NCI-H187 treated with DMSO at 0.1 percent for 48 hours (cell line): ENCODE data around the gene TAMALIN.

ENCODE experiments used
- DNase-seq: peaks from one replicate; lab custom pipeline; 2025; lab: John Stamatoyannopoulos, UW

Gene TAMALIN

DNA sequence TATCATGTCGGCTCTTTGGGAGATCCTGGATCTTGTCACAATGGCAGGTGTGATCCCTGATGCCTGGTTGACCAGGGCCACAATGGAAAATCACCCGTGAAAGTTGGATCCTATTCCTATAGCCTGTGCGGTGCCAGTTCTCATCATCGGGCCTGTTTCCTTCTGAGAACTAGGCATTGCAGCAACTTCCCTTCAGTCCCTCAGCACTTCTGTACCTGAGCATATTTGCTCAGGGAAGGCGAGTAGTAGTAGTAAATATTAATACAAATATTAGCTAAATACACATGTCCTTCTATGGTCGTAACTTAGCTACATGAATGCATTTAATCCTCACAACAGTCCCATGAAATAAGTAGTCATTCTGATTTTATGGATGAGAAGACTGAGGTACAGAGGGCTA is 22.1 kb upstream of the TAMALIN start:
- no peak for DNase-seq

DNA sequence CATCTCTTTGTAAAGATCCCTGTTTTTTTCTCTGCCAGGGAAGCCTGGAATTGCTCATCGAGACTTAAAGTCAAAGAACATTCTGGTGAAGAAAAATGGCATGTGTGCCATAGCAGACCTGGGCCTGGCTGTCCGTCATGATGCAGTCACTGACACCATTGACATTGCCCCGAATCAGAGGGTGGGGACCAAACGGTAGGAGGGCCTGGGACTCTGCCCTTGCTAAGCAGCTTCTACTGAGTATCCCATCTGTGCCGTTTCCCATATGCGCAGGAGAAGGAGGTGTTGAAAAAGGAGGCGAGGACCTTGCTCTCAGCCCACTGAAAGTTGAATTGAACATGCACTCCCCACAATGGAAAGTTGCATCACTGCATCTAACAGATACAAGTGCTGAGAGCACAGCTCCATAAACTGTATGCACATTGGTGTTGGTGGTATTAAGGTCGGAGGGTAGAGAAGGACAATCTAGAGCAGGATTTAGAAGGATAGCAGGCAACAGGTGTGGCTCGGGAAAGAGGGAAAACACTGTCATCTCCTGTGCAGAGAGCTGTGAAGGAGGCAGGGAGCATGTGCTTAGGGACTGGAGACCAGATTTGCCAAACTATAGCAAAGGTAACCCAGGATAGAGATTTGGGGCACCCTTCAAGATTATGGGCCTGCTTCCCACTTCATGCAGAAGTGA is 21.5 kb upstream of the TAMALIN start:
- DNase-seq: no peak

GRCh38 chr12:51986834-51987233 is 19.9 kb upstream of the TAMALIN start:
- no peak for DNase-seq

DNA sequence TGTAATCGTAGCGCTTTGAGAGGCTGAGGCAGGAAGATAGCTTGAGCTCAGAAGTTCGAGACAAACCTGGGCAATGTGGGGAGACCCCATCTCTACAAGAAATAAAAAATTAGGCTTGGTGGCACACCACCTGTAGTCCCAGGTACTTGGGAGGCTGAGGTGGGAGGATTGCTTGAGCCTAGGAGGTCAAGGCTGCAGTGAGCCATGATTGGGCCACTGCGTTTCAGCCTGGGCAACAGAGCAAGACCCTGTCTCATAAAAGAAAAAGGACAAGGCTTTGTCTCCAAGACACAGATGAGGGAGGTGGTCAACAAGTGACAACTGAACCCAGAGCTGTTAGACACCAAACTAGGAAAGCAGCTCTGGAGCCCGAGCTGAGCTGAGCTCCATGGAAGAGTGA is 14.5 kb upstream of the TAMALIN start:
- DNase-seq: no peak

DNA sequence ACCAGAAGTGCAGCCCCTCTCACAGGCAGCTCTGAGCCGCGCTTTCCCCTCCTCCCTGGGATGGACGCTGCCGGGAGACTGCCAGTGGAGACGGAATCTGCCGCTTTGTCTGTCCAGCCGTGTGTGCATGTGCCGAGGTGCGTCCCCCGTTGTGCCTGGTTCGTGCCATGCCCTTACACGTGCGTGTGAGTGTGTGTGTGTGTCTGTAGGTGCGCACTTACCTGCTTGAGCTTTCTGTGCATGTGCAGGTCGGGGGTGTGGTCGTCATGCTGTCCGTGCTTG is 12.3 kb upstream of the TAMALIN start:
- DNase-seq: no peak

DNA sequence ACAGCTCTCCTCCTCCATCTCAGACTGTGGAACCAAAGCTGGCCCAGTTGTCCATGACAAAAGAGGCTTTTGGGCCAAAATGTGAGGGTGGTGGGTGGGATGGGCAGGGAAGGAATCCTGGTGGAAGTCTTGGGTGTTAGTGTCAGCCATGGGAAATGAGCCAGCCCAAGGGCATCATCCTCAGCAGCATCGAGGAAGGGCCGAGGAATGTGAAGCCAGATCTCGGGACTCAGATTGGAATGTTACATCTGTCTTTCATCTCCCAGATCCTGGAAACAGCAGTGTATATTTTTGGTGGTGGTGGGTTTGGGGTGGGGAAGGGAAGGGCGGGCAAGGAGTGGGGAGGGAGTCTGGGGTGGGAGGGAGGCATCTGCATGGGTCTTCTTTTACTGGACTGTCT is 11.8 kb upstream of the TAMALIN start:
- DNase-seq: no peak

- no peak for DNase-seq
Observed at GRCh38 chr12:51997136-51997535, 9.6 kb upstream of the TAMALIN start.

- no peak for DNase-seq
Observed at GRCh38 chr12:52003016-52003550, 3.7 kb upstream of the TAMALIN start.

DNA sequence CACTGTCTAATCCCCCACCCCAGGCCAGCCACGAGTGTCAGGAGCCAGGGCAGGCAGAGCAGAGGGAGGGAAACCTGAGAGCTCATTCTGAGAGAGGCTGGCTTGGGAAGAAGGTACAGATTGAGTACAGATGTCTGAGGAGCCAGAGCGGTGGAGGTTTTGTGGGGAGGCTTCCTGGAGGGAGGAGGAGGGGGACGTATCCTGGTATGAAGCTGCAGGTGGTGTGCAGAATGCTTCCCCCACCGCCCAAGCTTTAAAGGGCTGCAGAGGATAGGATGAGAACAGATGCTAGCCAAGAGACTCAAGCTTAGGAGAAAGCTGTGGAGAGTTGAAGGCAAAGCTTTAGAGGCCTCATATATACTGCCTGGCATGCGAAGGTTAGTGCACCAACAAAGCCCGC is 3.2 kb upstream of the TAMALIN start:
- DNase-seq: no peak

DNA sequence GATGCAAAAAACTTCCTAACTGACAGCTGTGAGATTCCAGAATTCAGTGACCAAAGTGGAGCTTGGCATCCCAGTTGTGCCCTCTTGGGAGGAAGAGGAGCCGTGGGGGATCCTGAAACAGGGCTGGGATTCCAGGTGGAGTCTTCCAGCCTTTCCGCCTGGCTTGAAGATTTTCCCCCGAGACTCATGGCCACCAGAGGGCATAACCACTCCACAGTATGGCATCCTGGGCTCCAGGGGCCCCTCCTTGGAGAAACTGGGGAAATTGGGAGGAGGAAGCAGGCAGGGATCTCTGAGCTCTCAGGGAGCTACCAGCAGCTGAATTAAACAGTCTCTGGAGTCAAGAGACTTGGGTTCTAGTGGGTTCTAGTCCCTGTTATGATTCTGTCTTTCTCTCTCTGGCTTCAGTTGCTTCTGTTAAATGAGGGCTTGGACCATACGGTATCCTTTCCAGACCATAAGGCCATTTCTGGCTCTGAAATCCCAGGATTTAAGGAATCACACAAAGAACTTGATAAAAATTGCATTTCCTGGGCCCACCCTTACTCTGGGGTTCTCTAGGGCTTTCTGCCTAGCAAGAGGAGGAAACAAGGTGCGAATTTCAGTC is 2.6 kb upstream of the TAMALIN start:
- DNase-seq: no peak

GRCh38 chr12:52005218-52005902 is 1.4 kb upstream of the TAMALIN start:
- no peak for DNase-seq

GRCh38 chr12:52005903-52006703 is 643 bp upstream of the TAMALIN start:
- no peak for DNase-seq

DNA sequence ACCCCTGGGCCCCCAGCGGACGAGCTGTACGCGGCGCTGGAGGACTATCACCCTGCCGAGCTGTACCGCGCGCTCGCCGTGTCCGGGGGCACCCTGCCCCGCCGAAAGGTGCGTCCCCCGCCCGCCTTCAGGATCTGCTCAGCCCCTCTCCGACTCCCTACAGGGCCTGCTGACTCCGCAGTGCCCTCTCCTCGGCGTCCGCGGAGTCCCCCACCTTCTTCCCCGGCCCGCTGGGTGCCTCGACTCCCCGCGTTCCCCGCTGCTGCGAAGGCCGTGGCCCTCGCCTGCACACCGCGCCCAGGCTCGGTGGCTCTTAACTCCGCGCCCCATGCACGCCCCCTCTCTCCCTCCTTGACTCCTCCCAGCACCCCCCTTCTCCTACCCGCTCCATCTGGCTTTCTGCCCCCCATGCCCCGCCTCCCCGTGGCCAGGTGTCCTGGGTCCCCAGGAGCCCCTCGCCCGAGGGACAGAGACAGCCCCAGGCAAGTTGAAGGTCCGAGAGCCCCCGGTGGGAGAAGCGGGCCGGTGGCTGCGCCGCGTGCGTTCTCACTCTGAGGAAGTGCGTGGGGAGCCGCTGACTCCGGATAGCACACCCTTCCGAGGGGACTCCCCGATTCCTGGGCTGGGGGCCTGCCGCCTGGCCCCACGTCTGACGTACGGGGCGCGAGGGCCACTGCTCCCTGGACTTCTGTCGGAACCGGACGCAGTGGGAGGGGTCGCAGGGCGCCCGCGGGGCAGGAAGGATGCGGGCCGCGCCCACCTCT is 594 bp downstream of the TAMALIN start:
- DNase-seq: no peak

DNA sequence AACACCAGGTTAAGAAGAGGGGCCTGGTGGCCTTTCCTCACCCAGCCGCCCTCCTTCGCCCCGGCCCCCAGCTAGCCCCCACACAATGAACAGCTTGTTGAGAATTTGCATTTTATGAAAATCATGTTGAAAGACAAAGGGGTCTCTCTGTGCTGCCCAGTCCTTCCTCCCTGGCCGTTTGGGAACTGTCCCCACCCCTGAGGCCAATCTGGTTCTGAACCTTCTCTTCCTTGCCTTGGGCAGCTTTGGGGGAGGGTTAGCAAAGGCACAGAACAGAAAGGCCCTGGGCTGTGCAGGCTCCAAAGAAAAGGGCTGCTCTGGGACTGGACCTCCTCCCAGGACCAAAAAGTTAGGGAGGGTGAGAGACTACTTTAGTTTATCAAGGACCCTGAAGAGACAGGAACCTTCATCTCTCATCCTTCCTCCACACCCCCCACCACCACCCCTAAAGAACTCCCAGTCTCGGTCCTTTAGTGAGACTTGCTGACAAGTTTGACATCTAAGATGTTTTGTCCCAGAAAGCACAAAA is 1.3 kb downstream of the TAMALIN start:
- no peak for DNase-seq

GRCh38 chr12:52009081-52009751 is 2.5 kb downstream of the TAMALIN start:
- no peak for DNase-seq

GRCh38 chr12:52010152-52010622 is 3.4 kb downstream of the TAMALIN start:
- DNase-seq: no peak

DNA sequence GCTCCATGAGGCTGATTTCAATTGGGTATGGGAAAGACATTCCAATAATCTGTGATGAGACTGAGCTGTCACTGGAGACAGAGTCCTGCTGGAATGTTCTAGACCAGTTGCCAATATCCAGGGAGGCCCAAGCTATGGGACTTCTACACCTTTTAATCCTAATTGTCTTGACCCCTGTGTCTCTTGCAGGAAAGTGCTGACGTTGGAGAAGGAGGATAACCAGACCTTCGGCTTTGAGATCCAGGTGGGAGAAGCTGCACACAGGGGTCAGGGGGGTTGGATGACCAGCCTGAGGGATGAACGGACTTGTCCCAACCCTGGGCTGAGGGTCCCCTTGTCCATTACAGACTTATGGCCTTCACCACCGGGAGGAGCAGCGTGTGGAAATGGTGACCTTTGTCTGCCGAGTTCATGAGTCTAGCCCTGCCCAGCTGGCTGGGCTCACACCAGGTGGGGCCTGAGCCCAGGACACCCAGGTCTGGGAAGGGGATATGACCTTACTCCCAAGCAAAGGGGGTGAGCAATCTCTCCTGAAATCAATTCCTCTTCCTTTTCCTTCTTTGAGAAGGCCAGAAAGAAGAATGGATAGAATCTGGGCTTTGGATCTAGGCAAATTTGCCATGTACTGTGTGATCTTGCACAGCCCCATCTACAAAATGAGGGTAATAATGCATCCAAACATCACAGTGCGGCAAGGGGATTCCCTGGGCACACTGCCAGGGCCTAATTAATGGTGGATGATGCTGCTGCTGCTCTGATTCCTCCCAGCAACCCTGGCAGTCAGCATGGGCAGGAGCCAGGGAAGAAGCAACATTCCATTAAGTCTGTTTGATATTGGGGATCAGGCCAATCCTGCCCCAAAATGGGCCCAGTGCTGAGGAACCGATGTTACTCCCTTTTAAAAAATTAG is 4.2 kb downstream of the TAMALIN start:
- DNase-seq: no peak

DNA sequence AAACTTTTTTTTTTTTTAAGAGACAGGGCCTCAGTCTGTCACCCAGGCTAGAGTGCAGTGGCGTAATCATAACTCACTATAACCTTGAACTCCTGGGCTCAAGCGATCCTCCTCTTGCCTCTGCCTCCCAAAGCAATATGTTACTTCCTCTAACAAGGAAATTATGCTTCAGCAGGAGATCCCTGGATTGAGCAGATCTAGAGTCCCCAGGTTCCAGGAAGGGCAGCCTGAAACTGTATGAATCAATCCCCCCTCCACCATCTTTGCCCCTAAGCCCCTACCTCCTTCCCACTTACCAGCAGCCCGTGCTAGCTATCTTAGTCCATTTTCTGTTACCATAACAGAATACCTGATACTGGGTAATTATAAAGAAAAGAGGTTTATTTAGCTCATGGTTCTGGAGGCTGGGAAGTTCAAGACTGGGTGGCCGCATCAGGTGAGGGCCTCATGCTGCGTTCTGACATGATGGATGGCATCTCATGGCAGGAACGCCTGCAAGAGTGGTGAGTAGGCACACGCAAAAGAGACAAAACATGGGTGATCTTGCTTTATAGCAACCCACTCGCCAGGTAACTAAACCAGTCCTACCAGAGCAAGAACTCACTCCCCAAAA is 5.0 kb downstream of the TAMALIN start:
- no peak for DNase-seq

DNA sequence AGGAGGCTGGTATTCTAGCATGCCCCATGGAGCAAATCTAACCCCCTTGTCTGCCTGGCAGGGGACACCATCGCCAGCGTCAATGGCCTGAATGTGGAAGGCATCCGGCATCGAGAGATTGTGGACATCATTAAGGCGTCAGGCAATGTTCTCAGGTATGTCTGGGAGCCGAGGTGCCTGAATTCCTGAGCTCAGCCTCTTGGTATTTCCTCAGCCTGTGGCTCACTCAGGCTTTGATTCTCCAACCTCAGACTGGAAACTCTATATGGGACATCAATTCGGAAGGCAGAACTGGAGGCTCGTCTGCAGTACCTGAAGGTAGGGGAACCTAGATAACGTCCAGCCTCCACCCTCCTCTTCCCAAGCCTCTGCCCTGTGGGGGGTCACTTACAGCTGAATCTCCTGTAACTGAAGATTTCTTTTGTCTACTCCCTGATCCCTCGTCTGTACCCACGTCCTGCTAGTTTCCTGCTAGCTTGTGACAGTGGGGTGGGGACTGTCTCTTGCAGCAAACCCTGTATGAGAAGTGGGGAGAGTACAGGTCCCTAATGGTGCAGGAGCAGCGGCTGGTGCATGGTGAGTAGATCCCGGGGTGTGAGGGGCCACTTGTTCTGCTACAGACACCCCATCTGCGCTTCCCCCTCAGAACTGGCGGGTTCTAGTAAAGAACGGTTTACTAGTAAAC is 7.0 kb downstream of the TAMALIN start:
- DNase-seq: no peak
